Mammary epithelial cell (primary cell): ENCODE results near the gene SLIT1.

Experiments
- CTCF ChIP-seq, 2 donors: IDR thresholded peaks in 1 of 2; conservative IDR thresholded peaks in 1 of 2; 2 replicates each; pipeline ENCODE4 v1.5.1; 2011 to 2012; ENCODE audit warnings: inconsistent platforms in 2 of 2, low read length in 2 of 2, mild to moderate bottlenecking in 2 of 2, control low read depth in 1 of 2, low read depth in 1 of 2; ENCODE audit not compliant: insufficient read depth in 1 of 2; ENCODE audit errors: extremely low read depth in 1 of 2
- EZH2 ChIP-seq: IDR thresholded peaks from 2 replicates; pipeline ENCODE4 v1.6.1; 2012; ENCODE audit warnings: low read length, inconsistent platforms, borderline replicate concordance

DNA sequence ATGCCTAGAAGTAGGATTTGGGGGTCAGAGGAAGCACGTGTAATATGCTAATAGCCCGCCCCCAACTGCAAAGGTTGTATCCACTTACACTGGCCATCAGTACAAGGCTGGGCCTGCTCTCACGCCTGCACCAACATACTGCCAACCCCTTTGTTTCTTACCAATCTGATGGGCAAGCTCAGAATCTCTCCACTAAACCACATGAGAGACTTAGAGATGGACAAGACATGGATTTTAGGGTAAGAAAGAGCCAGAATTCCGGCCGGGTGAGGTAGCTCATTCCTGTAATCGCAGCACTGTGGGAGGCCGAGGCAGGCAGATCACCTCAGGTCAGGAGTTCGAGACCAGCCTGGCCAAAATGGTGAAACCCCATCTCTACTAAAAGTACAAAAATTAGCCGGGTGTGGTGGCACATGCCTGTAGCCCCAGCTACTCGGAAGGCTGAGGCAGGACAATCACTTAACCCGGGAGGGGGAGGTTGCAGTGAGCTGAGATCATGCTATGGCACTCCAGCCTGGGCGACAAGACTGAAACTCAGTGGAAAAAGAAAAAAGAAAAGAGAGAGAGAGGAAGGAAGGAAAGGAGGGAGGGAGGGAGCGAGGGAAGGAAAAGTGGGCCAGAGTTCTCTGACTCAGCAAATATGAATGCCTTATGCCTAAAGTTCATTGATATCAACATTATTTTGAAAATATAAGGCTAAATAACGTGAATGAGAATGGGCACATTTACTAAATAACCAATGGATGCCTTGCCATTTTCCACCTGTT lies 162.2 kb downstream of the SLIT1 start:
- TF ChIP-seq CTCF (conservative IDR thresholded peaks at IDR 0.05 in 1 of 2, IDR thresholded peaks at IDR 0.05 in 1 of 2; ENCODE audit: extremely low read depth in 1 of 2, insufficient read depth in 1 of 2, low read depth in 1 of 2, low read length in 2 of 2) (no peak), EZH2 (no peak)
